ENCODE measurements around the gene PAPOLA. TPM values are rescaled to one million over a fixed set of nuclear protein-coding genes. Genes with fewer than 3 reads are reported as not detected.

Gene PAPOLA
- total RNA-seq: 100 to 1,000 TPM; 175 to 206 (median 183) TPM

DNA sequence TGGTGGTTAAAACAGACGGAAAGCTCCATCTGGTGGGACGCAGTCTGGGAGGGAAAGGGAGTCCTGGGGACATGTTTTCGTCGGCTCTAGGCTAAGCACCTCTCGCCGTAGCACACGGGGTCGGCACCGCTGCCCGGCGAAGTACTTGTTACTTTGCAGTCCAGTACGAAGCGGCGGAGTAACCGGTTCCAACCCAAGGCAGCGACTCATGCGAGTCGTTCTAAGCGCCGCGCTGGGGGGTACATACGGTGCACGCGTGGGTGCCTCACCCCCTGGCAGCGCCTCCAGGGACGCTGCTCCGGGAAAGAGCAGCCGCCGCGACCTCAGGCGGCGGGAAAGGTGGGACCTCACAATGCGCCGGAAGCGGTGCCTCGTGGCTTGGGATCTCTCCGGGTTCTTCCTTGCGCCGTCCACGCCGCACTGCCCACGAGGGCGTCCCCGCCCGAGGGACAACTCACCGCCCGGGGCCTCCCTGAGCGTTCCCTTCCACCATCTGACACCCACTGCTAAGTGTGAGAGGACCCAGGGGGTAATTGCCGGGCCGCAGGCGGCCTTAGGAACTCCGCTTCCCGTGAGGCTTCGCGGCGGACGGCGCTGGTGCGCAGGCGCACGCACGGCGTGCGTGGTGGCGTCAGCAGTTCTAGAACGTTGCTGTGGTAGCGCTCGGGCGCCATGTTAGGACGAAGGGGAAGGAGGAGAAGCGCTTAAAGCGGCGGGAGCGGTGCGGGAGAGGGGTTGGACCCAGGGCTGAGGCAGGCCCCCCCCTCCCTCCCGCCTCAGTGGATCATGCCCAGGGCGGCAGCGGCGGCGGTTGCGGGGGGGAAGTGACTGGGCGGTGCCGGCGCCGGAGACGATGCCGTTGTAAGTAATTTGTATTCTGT, at the start of gene PAPOLA:
Gene PAPOLA (plus strand): TSS at position 643 of the 881 bp plus-strand sequence. CDS start 211 bp downstream, at position 854.
- Histone ChIP-seq H3K4me3 (peak within 1 kb of the TSS; percentile 74 to 91 (median 78)), H3K27me3 (no peaks in the 10 kb centered on the region), H3K4me1 (peaks cover 0 to 44% (median 13%) of the 10 kb centered on the region in 4 donors), H3K9me3 (no peaks in the 10 kb centered on the region), H3K36me3 (no peaks in the 10 kb centered on the region), H3K27ac (peak within 1 kb of the TSS; percentile 93 to 98 (median 96))
- peak; percentile 89 to 97 (median 96) for DNase-seq
- TF ChIP-seq, protein P1, sequence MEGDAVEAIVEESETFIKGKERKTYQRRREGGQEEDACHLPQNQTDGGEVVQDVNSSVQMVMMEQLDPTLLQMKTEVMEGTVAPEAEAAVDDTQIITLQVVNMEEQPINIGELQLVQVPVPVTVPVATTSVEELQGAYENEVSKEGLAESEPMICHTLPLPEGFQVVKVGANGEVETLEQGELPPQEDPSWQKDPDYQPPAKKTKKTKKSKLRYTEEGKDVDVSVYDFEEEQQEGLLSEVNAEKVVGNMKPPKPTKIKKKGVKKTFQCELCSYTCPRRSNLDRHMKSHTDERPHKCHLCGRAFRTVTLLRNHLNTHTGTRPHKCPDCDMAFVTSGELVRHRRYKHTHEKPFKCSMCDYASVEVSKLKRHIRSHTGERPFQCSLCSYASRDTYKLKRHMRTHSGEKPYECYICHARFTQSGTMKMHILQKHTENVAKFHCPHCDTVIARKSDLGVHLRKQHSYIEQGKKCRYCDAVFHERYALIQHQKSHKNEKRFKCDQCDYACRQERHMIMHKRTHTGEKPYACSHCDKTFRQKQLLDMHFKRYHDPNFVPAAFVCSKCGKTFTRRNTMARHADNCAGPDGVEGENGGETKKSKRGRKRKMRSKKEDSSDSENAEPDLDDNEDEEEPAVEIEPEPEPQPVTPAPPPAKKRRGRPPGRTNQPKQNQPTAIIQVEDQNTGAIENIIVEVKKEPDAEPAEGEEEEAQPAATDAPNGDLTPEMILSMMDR (IDR thresholded peaks at IDR 0.05): peak in 3 of 6 experiments; percentile 31 to 40 (median 37)
- peak; percentile 43 to 82 for TF ChIP-seq POLR2A (IDR thresholded peaks at IDR 0.05)

DNA sequence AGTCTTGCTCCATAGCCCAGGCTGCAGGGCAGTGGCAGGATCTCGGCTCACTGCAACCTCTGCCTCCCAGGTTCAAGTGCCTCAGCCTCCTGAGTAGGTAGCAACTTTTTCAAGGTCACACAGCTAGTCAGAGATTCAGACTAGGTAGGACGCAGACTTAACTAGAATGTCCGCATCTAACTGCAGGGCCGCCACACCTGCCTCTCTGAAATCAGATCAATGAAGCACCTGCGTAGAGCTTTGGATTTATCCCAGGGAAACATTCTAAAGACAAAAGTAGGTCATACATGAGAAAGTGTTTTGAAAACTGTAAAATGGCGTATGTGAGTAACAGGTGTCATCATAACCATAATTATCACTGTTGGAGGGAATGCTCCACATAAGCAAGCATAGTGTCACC, 49.5 kb upstream of the PAPOLA start:
- DNase-seq: no peak
- Histone ChIP-seq H3K27ac (no peak overlapping the region), H3K4me1 (no peaks in the 10 kb centered on the region), H3K9me3 (no peaks in the 10 kb centered on the region), H3K36me3 (no peaks in the 10 kb centered on the region), H3K27me3 (no peaks in the 10 kb centered on the region), H3K4me3 (no peak overlapping the region)
- no peak for TF ChIP-seq POLR2A (IDR thresholded peaks at IDR 0.05)
- TF ChIP-seq, protein P1 (IDR thresholded peaks at IDR 0.05): no peak

DNA sequence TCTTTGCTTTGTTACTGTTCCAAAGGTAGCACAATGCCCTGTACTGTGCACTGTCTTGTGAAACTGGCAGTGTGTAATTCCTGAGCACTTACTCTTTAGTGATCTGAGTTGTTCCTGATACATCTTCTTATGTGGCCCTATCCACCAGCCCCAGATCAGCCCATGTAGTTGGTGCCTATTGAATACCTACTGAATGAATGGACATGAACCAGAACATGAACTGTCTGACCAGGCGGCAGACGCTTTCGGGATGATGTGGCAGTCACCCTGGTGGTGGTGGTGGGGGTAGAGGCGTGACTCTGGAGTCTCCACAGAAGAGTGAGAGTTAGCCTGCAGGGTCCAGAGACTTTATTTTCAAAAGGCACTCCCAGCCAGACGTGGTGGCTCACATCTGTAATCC, 46.6 kb upstream of the PAPOLA start:
- Histone ChIP-seq H3K27me3 (no peaks in the 10 kb centered on the region), H3K4me1 (no peaks in the 10 kb centered on the region), H3K27ac (no peak overlapping the region), H3K36me3 (no peaks in the 10 kb centered on the region), H3K9me3 (no peaks in the 10 kb centered on the region), H3K4me3 (no peak overlapping the region)
- DNase-seq: no peak
- TF ChIP-seq POLR2A (IDR thresholded peaks at IDR 0.05): no peak
- TF ChIP-seq, protein P1 (IDR thresholded peaks at IDR 0.05): no peak

DNA sequence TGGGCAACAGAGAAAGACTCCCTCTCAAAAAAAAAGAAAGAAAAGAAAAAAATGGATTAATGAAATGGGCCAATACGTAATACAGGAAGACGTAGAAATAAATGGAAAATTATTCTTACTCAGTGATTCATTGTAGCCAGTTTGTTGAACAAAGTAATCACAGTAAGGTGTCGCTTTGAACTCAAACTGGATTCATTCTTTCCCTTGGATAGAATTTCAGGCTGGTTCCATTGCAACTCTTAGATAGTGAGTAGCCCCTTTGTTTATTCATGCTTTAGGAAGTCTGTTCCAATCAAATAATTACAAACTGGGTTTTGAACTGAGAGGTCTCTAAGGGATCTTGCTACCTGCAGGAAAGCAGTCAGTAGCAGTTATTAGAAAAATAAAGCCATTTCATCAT, 42.3 kb upstream of the PAPOLA start:
- TF ChIP-seq, protein P1 (IDR thresholded peaks at IDR 0.05): no peak
- TF ChIP-seq POLR2A (IDR thresholded peaks at IDR 0.05): no peak
- Histone ChIP-seq H3K4me1 (no peaks in the 10 kb centered on the region), H3K27me3 (no peaks in the 10 kb centered on the region), H3K9me3 (no peaks in the 10 kb centered on the region), H3K4me3 (no peak overlapping the region), H3K27ac (no peak overlapping the region), H3K36me3 (no peaks in the 10 kb centered on the region)
- no peak for DNase-seq

DNA sequence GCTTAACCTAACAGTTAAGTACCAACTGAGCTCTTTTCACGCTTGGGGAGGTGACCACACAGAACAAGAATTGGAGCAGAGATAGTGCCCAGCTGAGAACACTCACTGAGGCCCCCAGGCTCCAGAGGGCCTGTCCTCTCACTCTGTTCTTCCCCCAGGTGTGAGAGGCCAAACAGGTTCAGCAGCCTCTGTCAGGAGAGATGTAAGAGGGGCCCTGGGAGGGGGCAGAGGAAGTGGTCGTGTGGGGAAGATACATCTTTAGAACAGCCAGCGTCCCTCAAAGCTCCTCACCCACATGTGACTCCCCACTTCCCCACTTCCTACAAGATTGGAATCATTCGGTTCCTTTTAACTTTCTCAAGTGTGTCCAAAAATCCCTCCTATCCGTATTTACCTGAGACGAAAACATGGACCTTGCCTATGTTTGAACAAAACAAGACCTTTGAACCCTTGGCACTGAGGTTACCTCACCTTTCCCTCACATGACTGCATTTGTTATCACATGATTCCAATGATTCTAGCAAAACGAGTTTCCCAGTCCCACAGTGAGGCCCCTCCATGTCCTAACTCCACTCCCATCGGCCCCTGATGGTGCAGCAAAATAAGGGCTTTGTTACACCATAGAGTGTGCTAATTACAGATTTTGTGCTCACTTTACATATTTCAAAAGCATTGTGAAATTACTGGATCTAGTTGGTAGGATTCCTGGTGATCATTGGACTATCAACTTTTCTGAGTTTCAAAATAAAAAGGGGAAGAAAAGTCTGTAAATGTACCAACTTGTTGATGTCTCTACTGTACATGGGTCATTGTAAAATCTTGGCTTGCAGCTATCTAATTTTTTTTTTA, 40.0 kb upstream of the PAPOLA start:
- peak in 2 of 3 donors; percentile 51 to 54 for DNase-seq
- H3K4me1 ChIP-seq: no peaks in the 10 kb centered on the region
- no peak overlapping the region for H3K4me3 ChIP-seq
- peak overlapping the region in 2 of 4 donors; percentile 23 to 57 for H3K27ac ChIP-seq
- H3K27me3 ChIP-seq: no peaks in the 10 kb centered on the region
- no peaks in the 10 kb centered on the region for H3K36me3 ChIP-seq
- TF ChIP-seq POLR2A (IDR thresholded peaks at IDR 0.05): no peak
- TF ChIP-seq, protein P1 (IDR thresholded peaks at IDR 0.05): no peak
- no peaks in the 10 kb centered on the region for H3K9me3 ChIP-seq

Measured in Peyer's patch (tissue), 4 donors.